HEK293 (cell line): Measurements from ENCODE around the gene CACNA1S.

ENCODE experiments used
- CTCF ChIA-PET: fragments of 350-600 bp; formaldehyde crosslinking; extraction: SDS; loops from one replicate; lab custom pipeline; 2021; ENCODE audit warnings: antibody characterized with exemption; lab: Yijun Ruan, JAX
- POLR2A ChIA-PET: fragments of 300-600 bp; formaldehyde crosslinking; extraction: SDS; loops from one replicate; lab custom pipeline; 2020; ENCODE audit warnings: antibody characterized with exemption, inconsistent platforms; lab: Yijun Ruan, JAX
- H3K27ac ChIP-seq: fragments of 200-500 bp; sonication (Bioruptor generic); 2 replicates; pipeline ENCODE4 v1.5.1; 2014; ENCODE audit warnings: low read depth, low read length, control low read depth, inconsistent platforms; ENCODE audit errors: extremely low read depth
- H3K36me3 ChIP-seq, 2 experiments: fragments of 200-500 bp in 1 of 2; sonication (Bioruptor generic) in 1 of 2; 1 replicate in 1 of 2; 2 replicates in 1 of 2; pipeline ENCODE4 v1.5.1; 2014 to 2017; ENCODE audit warnings: inconsistent platforms in 2 of 2, low read length in 2 of 2; ENCODE audit not compliant: control insufficient read depth in 2 of 2, insufficient read depth in 1 of 2
- H3K4me1 ChIP-seq: fragments of 200-500 bp; sonication (Bioruptor generic); 2 replicates; pipeline ENCODE4 v1.5.1; 2014; ENCODE audit warnings: mild to moderate bottlenecking, low read length, inconsistent platforms; ENCODE audit not compliant: control insufficient read depth, insufficient read depth
- H3K4me3 ChIP-seq: 2 replicates; pipeline ENCODE4 v1.5.1; 2011; ENCODE audit warnings: low read depth, mild to moderate bottlenecking, control low read depth, low read length, moderate library complexity
- H3K9me3 ChIP-seq: fragments of 200-500 bp; sonication (Bioruptor generic); 2 replicates; pipeline ENCODE4 v1.5.1; 2014; ENCODE audit warnings: low read depth, low read length, inconsistent platforms; ENCODE audit not compliant: control insufficient read depth, insufficient read depth
- IKZF3 ChIP-seq: fragments of 450-650 bp; IDR thresholded peaks from 2 replicates; pipeline ENCODE4 v1.5.0; 2018; ENCODE audit warnings: missing biosample characterization, mild to moderate bottlenecking, missing genetic modification characterization, moderate library complexity
- MYNN ChIP-seq: fragments of 450-650 bp; formaldehyde crosslinking; IDR thresholded peaks from 2 replicates; pipeline ENCODE4 v1.5.1; 2016; ENCODE audit warnings: missing biosample characterization, missing genetic modification characterization, borderline replicate concordance
- OVOL3 ChIP-seq: fragments of 450-650 bp; formaldehyde crosslinking; IDR thresholded peaks from 2 replicates; pipeline ENCODE4 v1.5.1; 2016; ENCODE audit warnings: missing biosample characterization, missing genetic modification characterization
- PATZ1 ChIP-seq: fragments of 450-650 bp; formaldehyde crosslinking; IDR thresholded peaks from 2 replicates; pipeline ENCODE4 v1.5.1; 2016; ENCODE audit warnings: missing biosample characterization, missing genetic modification characterization
- ZBTB48 ChIP-seq: fragments of 450-650 bp; formaldehyde crosslinking; IDR thresholded peaks from 2 replicates; pipeline ENCODE4 v1.5.1; 2016; ENCODE audit warnings: missing biosample characterization, missing genetic modification characterization
- ZBTB49 ChIP-seq: fragments of 450-650 bp; formaldehyde crosslinking; IDR thresholded peaks from 2 replicates; pipeline ENCODE4 v1.5.1; 2016; ENCODE audit warnings: missing biosample characterization, missing genetic modification characterization, low read depth
- ZFP3 ChIP-seq: fragments of 450-650 bp; formaldehyde crosslinking; IDR thresholded peaks from 2 replicates; pipeline ENCODE4 v1.5.1; 2016; ENCODE audit warnings: low read depth, missing biosample characterization, missing genetic modification characterization
- ZFP69B ChIP-seq: fragments of 450-650 bp; formaldehyde crosslinking; IDR thresholded peaks from 2 replicates; pipeline ENCODE4 v1.5.1; 2016; ENCODE audit warnings: missing biosample characterization, missing genetic modification characterization
- ZIC2 ChIP-seq: fragments of 450-650 bp; formaldehyde crosslinking; IDR thresholded peaks from 2 replicates; pipeline ENCODE4 v1.5.1; 2016; ENCODE audit warnings: missing biosample characterization, missing genetic modification characterization
- ZNF211 ChIP-seq: fragments of 450-650 bp; formaldehyde crosslinking; IDR thresholded peaks from 2 replicates; pipeline ENCODE4 v1.5.1; 2016; ENCODE audit warnings: low read depth, missing biosample characterization, missing genetic modification characterization
- ZNF311 ChIP-seq: fragments of 450-650 bp; formaldehyde crosslinking; IDR thresholded peaks from 2 replicates; pipeline ENCODE4 v1.5.1; 2017; ENCODE audit warnings: missing biosample characterization, missing genetic modification characterization, borderline replicate concordance
- ZNF354C ChIP-seq: fragments of 450-650 bp; formaldehyde crosslinking; IDR thresholded peaks from 2 replicates; pipeline ENCODE4 v1.5.1; 2016; ENCODE audit warnings: missing biosample characterization, missing genetic modification characterization, low read depth, borderline replicate concordance
- ZNF426 ChIP-seq: fragments of 450-650 bp; formaldehyde crosslinking; IDR thresholded peaks from 2 replicates; pipeline ENCODE4 v1.5.1; 2017; ENCODE audit warnings: missing biosample characterization, missing genetic modification characterization, mild to moderate bottlenecking, inconsistent platforms, moderate library complexity
- ZNF626 ChIP-seq: fragments of 450-650 bp; sonication (Bioruptor Pico); formaldehyde crosslinking; IDR thresholded peaks from 2 replicates; pipeline ENCODE4 v1.5.1; 2018; ENCODE audit warnings: missing biosample characterization, missing genetic modification characterization, inconsistent platforms
- ZNF660 ChIP-seq: fragments of 450-650 bp; IDR thresholded peaks from 2 replicates; pipeline ENCODE4 v1.5.1; 2018; ENCODE audit warnings: missing biosample characterization, mild to moderate bottlenecking, missing genetic modification characterization
- ZSCAN23 ChIP-seq: fragments of 450-650 bp; formaldehyde crosslinking; IDR thresholded peaks from 2 replicates; pipeline ENCODE4 v1.5.1; 2016; ENCODE audit warnings: missing biosample characterization, missing genetic modification characterization
- ZSCAN5A ChIP-seq: fragments of 450-650 bp; formaldehyde crosslinking; IDR thresholded peaks from 2 replicates; pipeline ENCODE4 v1.5.1; 2016; ENCODE audit warnings: missing biosample characterization, missing genetic modification characterization

Gene CACNA1S

GRCh38 chr1:201009962-201010645, 102.1 kb downstream of the CACNA1S start:
- Histone ChIP-seq H3K27ac (no peak overlapping the region), H3K9me3 (no peaks in the 10 kb centered on the region), H3K4me3 (no peak overlapping the region), H3K4me1 (no peaks in the 10 kb centered on the region), H3K36me3 (no peaks in the 10 kb centered on the region)
- TF ChIP-seq ZSCAN5A (tag by site-specific recombination) (no peak), ZNF211 (tag by site-specific recombination) (no peak), ZSCAN23 (tag by site-specific recombination) (no peak), MYNN (no peak), ZFP3 (tag by site-specific recombination) (no peak), ZFP69B (no peak), ZNF626 (tag by site-specific recombination) (no peak), ZNF354C (tag by site-specific recombination) (no peak), ZBTB49 (no peak), ZBTB48 (tag by site-specific recombination) (no peak), ZNF311 (tag by site-specific recombination) (no peak), PATZ1 (no peak), ZNF660 (tag by site-specific recombination) (no peak), ZNF426 (no peak)
- CTCF ChIA-PET: interaction anchor here (0.6 to 1.9 kb wide), 7 partner anchors 9 to 38 kb away, joined by 3 to 7 read pairs (median 3); no protein-coding TSS in a partner anchor
- POLR2A ChIA-PET: no interaction called here

- ChIA-PET CTCF (interaction anchor here (0.6 to 1.5 kb wide), 6 partner anchors 12 to 37 kb away, joined by 3 to 4 read pairs (median 3); no protein-coding TSS in a partner anchor), POLR2A (interaction anchor here (0.6 kb wide), 1 partner anchor 12 kb away, joined by 6 read pairs; no protein-coding TSS in a partner anchor)
- Histone ChIP-seq H3K4me3 (no peak overlapping the region), H3K4me1 (no peaks in the 10 kb centered on the region), H3K36me3 (no peaks in the 10 kb centered on the region)
- TF ChIP-seq ZIC2 (tag by site-specific recombination) (peak; percentile 30; the same call in 1 of the 2 replicates), IKZF3 (tag by site-specific recombination) (no peak), OVOL3 (tag by site-specific recombination) (no peak)
- TF ChIP-seq, all 188 proteins: peak for 1
- H3K9me3 ChIP-seq: no peaks in the 10 kb centered on the region
- no peak overlapping the region for H3K27ac ChIP-seq
These were observed 103.4 kb downstream of the CACNA1S start for GRCh38 chr1:201008666-201009360.
